Activated CD8-positive, alpha-beta memory T cell treated with anti-CD3 and anti-CD28 coated beads, Interleukin-2, amount 50 U/mL, for 24 hours (primary cell): ENCODE data around the gene IFNGR1.
"Not testable (repeated sequence)": the region's sequence is repeated elsewhere in the genome, so short reads cannot be mapped to it uniquely, and the experiment has no call there.

ENCODE experiments used
- DNase-seq: peaks from one replicate; pipeline ENCODE4 v3.0.0-alpha.2; 2020; ENCODE audit errors: extremely low read depth

Gene IFNGR1

DNA sequence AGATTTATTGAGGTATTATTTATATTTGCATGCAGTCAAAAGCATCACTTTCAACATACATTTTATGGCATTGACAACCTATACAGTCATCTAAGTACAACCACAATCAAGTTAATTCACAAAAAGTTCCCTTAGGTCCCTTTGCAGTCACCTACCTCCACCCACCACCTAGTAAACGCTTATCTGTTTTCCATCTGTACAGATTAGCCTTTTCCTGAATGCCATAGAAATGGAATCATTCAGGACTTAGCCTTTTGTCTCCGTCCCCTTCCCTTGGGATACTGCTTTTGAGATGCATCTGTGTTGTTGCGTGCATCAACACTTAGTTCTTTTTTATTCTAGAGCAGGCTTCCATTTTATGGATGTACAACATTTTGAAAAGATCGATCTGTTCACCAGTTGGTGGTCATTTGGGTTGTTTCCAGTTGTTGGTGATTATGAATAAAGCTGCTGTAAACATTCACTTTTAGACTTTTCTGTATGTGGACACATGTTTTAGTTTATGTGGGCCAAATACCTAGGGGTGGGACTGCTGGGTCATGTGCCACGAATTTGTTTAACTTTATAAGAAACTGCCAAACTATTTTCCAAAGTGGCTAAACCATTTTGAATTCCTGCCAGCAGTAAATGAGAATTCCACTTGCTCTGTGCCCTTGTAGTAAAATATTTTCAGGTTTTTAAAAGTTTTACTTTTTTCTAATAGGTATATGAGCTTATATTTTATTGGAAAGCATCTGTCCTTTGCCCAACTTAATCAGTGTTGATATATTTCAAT is 17.6 kb upstream of the IFNGR1 start:
- DNase-seq: no peak

DNA sequence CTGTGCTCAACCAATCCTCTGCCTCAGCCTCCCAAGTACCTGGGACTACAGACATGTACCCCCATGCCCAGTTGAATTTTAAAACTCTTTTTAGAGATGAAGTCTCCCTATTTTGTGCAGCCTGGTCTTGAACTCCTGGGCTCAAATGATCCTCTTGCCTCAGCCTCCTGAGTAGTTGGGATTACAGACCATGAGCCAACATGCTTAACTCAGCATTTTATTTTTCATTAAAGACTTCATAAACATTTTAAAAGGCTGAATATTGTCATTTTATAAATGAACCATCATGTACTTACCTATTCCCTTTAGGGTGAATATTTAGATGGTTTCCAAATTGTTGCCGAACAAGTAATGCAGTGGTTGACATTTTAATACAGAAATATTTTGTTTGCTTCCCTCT is 16.5 kb upstream of the IFNGR1 start:
- DNase-seq: no peak

DNA sequence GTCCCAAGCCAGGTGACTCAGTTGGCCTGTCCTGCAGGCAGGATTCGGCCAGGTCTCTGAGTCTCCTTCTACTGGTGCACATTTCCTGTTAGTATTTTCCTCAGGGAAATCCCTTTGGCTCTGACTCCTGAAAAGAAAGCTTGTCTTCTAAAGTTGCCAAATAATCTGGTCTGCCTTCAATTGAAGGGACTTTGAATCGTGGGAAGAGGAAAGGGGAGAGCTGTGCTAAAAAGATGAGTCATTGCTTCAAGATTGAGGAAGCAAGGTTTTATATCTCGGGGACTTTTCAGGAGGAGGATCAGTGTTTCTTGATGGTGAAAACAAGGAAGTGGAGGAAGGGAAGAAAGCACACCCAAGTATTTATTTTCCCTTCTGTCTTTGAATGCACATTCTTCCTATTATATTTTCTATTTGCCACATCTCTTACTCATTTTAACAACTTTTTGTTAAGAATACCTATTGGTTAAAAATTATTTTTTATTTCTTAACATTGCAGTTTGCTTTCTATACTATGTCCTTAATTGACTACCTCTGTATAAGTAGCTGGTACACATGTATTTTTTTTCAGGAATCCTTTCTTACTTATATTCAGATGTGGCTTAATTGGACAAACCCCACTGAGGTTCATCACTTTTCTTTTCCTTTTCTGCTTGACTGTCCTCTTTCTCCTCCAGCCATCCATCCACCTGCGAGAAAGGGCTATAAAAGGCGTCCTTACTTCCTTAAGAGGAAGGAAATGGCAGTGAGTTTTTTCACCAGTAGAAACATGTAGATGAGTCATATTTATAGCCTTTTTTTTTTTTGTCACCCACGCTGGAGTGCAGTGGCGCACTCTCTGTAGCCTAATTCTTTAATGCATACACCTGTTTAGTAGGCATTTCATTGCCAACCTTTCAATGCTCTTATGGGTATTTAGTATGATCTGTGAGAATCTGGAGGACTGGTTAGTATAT is 15.0 kb upstream of the IFNGR1 start:
- no peak for DNase-seq

DNA sequence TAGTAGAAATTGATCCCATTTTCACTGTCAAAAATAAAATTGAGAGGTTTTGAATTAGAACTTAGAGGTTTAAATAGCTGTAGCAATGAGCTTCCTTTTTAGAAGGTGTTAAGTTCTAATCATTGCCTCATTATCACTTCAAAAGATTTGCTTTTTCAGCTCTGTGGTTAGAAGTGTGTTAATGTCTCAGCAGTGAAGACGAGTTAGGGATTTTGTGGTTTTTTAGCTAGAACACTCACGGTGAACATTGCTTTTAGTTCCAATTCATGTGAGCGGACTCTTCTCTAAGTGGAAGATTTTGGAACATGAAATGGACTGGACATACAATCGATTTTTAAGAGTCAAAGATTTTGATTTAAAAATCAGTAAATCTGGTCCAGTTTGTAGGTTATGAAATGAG is 12.7 kb upstream of the IFNGR1 start:
- no peak for DNase-seq

DNA sequence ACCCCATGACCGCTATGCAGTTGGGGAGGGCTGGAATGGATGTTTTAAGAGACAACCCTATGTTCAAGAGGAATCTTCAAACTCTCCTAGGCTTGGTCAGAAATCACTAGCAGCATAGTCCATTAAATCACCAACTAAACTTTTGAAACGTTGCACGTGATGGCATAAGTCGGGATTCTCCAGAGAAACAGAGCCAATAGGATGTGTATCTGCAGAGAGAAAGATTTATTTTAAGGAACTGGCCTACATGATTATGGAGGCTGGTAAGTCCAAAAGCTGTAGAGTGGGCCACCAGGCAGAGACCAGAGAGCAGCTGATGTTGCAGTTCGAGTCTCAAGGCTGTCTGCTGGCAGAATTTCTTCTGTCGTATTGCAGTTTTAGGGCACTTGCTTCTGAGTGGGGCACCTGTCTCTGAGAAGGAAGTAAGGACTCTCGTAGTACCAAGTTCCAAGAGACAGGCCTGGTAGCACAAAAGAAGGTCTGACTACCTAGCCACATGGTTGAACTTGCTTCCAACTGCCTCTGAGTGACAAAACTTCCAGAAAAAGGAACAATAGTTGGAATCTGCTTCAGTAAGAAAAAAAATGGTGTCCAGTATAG is 11.9 kb upstream of the IFNGR1 start:
- no peak for DNase-seq

DNA sequence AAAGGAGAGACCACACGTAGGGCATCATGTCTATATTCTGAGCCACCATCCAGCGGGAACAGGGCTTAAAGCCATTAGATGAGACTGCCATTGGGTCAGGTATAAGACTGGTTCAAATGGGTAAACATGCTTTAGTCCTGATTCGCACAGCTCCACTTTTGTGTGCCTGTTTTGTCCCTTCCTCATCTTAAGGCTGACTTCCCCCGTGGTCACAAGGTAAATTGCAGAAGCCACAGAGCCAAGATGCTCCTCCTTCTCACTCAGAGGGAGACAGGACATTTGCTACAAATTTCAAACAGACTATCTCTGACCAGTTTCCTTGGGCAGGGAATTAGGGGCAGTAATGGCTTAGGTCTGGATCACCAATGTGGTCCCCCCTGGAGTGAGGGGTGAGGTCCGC is 11.4 kb upstream of the IFNGR1 start:
- no peak for DNase-seq

DNA sequence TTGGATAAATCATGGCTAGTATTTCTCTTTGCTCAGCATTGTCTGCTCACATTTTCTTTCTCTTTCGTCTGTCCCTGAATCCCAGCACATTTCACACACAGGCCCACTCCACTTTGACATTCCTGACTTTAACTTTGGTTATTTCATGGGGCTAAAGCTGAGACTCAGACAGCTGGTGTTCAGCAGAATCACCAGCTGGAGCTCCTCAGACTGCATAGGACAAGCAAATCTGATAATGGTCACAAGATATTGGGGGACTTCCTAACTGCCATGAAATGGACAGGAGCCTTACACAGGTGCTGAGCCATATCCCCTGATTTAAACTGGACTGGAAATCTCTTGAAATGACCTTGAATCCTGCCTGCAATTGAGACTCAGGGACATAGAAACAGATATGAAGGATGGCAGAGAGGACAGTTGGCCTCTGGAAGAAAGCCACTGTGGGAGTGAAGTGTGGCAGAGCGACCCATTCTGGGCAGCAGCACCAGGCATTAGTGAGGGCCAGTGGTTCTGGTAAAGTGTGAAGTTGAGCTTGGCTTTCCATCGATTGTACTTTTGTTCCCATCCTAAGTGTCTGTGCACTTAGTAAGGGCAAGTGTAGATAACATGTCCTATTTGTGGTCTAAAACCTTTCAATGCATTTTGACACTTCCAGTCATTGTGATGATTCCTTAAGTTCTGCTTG is 10.0 kb upstream of the IFNGR1 start:
- DNase-seq: no peak

DNA sequence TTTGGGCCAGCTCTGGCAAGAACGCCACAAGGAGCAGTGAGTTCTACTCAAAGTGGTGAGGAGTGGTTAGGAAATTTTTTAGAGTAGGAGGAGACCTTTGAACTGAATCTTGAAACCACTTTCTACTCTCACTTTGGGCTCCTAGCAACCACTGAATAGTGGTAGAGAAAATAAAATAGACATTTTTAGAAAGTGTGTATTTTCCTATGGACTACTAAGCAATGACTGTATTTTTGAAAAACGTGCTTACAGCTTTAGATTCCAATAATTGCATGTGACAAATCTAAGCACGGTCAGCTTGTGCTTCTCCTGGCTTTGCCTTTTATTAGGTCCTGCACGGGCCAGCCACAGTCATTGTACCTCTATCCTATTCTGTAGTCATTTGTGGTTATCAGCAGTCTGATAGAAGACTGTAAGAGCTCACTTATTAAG is 8.7 kb upstream of the IFNGR1 start:
- no peak for DNase-seq

DNA sequence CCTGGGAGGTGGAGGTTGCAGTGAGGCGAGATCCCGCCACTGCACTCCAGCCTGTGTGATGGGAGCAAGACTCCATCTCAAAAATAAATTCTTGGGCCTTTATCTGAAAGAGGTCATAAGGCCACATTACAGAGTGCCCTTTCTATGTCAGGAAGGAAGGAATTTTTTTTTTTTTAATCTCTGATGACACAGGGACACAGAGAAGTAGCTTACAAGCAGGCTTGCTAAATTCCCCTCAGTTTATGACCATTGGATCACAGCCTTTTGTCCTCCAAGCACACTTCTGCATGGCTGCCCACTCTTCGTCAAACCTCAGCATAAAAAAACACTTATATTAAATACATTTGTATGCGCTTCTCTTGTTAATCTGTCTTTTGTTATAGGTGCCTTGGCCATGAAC is 7.5 kb upstream of the IFNGR1 start:
- no peak for DNase-seq

DNA sequence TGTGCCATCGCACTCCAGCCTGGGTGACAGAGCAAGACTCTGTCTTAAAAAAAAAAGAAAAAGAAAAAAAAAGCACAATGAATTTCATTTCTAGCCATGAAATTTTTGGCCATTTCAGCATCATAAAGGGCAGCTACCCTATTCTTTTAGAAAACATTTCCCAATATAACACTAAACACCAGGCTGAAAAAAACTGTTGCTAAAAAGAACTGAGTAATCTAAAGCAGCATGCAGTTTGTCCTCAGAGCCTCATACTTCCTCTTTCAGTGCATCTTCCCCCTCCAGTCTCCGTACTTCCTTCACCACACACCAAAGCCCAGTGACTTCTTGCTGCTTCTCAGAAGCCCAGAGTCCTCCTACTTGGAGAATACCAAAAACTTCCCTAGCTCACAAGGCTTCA is 5.6 kb upstream of the IFNGR1 start:
- DNase-seq: no peak

DNA sequence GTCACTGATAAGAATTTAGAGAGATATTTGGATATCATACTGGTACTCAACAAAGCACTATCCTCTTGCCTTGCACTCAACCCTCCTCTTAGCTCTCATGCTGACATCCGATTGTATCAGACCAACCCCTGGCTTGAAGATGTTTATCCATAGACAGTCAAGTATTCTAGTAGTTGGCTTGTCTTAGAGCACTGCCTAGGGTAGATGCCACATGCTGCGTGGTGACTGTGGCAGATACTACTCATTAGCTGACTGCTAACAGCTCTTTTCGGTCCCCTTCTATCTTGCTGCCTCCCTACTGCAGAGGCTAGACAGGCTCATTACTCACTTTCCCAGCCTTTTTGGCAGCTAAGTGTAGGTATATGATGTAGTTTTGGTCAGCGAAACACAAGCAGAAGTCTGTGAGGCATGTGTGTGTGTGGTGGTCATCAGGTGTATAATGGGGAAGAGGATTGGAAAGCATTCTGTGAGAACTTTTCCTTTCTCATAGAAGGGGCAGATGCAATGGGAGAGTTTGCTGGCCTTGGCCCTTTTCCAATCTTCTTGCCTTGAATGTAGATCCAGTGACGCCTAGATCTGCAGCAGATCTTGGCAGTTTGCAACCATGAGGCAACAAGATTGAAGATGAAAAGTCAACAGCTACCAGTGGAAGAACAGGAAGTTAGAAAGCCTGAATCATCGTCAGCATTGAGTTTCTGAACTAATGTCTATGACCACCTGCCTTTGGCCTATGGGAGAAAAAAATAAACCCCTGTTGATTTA is 4.4 kb upstream of the IFNGR1 start:
- DNase-seq: no peak

DNA sequence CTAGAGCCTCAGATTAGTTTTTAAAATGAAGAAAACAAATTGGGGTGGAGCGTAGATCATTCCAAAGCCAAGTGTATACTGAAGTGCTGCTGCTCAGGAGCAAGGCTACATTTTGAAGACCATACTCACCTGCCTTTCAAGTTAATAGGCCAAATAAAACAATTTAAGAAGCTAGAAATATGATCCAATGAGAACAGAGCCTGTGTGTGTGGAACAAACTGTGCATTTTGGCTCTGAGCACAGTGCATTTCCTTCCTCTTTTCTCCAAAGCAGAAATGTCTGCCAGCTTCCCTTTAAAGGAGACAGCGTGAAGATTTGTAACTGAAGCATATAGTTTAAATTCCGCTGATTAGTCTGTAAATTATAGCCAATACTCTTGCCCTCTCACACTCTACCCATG is 3.2 kb upstream of the IFNGR1 start:
- DNase-seq: no peak

DNA sequence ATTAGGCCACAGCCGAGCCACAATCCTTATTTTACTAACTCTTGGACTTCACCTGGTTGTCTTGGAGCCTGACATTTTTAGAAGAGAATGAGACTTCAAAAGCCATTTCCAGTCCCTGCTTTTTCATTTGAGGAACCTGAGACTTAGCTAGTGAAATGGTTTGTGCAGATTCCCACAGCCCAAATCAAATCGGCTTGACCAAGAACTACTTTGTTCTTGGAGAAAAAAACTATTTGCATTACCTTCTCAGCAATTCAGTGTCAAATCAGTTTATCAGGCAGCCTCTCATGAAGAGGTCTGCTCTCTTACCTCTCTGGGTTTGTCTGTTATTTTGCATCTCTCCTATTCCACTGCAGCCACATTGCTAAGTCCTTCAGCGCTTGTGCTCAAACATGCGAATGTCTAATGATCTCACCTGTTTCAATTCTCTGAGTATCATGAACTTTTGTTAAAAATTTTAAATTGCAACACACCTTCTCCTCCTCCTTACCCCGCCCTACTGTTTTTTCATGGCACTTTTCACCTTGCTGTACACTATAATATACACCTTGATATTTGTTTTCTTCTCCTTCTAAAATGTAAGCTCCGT is 573 bp upstream of the IFNGR1 start:
- no peak for DNase-seq

DNA sequence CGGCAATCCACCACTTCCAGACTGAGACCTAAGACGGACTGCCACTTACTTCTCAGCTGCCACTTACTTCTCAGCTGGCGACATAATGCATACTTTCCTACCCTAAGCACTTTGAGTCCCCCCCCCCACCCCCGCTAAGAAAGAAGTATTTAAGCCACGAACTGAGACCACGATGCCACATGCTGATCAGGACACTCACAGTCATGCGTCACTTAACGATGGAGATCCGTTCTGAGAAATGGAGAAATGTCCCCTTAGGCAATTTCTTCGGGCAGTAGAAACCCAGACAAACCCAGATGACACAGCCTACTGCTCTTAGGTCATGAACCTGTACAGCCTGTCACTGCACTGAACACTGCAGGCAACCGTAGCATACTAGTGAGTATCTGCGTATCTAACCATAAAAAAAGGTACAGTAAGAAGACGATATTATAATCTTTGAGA is 690 bp downstream of the IFNGR1 start:
- no peak for DNase-seq

DNA sequence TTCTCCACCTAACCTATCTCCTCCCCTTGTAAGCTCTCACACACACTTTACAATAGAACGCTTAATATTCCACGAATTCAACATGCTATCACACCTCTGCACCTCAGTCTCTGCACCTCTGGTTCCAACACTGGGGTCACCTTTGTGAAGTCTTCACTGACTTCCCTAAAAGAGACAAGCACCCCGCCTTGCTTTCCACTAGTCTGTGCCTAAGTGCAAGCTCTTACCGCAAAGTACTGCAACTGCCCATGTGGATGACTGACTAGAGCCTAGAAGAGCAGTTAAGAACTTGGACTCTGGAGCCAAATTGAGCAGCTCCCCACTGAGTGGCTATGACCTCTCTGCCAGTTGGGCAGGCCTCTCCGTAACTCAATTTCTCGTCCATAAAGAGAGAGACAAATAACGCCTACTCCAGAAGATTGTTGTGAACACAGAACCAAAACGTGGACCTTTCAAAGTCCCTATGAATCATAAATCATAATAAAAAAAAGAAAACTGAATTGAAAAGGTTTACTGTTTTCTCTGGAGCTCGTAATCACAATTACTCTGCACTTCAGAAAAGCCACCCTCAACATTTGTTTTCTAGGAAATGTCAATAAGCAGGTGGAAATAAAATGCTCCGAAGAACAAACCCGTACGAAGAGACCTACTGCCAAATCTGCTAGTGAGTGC is 1.2 kb downstream of the IFNGR1 start:
- no peak for DNase-seq

DNA sequence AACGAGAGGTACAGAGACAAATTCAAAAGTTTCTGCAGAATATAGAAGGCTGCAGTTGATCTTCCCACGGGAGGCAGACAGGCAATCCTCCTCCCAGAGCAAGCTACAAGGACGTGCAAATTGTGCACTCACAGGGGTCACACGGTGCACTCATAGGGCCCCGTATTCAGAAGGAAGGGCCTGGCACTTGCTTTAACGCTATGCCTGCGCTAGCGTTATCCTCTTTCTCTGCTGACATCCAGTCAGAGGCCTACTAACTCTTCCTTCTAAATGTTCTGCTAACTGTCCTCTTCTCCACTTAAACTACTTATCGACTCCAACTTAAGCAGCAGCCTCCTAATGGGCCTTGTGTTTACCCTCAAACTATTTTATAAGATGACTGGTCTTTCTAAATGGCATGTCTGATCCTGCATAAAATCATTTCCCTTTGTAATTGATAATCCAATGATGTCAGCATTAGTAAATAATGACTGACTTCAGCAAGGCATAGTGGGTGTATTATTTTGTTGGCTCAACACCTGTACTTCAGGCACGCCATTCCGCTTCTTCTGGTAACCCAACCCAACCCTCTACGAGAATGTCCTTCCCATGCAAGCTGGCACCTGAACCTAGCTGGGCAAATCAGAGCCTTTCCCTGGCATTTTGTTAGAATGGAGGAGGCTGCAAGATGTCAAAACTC is 2.2 kb downstream of the IFNGR1 start:
- DNase-seq: no peak

DNA sequence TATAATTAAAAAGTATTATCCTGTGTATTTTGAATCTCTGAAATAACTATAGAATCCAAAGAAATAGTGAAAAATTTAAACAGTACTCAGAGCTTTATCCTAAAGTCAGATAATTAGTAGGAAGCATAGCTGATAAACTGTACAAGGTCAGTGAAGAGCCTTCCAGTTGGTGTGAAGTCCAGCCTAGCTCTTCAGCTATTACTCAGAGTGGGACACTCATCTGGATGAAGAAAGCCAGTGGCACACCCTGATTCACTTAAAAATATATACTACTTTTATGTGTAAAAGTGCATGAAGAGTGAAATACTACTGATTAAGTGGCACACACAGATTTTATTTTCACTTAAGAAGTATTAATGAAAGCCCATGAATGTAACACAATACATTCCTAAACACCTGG is 3.1 kb downstream of the IFNGR1 start:
- DNase-seq: no peak

DNA sequence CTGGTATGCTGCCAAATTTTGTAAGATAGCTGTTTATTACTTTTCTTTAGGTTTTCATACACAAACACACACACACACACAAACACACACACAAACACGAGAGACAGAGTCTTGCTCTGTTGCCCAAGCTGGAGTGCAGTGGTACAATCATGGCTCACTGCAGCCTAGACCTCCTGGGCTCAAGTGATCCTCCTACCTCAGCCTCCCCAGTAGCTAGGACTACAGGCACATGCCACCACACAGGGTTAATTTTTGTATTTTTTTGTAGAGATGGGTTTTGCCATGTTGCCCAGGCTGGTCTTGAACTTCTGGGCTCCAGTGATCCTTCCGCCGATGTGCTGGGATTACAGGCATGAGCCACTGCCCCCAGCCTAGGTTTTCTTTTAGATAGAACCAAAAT is 3.6 kb downstream of the IFNGR1 start:
- DNase-seq: not testable (repeated sequence)

DNA sequence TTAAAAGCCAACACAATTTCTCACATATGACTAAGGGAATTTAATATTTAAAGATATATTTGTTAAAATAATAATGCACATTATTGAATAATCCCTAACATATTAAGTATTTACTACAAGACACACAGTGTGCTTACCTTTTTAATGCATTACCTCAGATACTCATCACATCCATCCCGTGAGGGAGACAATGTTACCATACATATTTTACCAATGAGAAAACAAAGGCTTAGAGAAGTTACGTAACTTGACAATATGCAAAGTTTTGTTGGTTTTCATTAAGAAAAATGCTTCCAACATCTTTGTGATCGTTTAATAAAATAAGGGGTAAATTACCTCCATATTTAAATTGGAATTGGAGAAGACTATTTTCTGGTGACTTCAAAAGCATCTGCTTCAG is 4.3 kb downstream of the IFNGR1 start:
- no peak for DNase-seq

DNA sequence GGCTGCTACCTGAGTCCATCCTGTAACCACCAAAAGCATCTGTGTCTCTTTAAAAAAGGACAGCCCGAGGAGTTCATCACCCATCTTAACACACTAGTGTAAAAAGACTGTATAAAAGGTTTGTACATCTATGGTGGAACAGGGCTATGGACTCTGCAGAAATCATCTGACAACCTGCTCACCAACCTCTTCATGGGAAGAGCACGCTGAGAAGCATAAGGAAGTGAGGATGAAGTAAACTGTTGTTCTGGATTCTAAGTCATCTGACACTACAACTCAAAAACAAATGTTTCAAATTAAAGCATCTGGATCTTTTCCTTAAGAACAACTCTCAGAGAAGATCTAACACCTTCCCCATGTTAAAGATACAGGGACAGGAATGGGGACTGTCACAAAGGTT is 5.4 kb downstream of the IFNGR1 start:
- DNase-seq: no peak
